ENCODE measurements around the gene PATJ.
"Not testable (repeated sequence)": the region's sequence is repeated elsewhere in the genome, so short reads cannot be mapped to it uniquely, and the experiment has no call there.

DNA sequence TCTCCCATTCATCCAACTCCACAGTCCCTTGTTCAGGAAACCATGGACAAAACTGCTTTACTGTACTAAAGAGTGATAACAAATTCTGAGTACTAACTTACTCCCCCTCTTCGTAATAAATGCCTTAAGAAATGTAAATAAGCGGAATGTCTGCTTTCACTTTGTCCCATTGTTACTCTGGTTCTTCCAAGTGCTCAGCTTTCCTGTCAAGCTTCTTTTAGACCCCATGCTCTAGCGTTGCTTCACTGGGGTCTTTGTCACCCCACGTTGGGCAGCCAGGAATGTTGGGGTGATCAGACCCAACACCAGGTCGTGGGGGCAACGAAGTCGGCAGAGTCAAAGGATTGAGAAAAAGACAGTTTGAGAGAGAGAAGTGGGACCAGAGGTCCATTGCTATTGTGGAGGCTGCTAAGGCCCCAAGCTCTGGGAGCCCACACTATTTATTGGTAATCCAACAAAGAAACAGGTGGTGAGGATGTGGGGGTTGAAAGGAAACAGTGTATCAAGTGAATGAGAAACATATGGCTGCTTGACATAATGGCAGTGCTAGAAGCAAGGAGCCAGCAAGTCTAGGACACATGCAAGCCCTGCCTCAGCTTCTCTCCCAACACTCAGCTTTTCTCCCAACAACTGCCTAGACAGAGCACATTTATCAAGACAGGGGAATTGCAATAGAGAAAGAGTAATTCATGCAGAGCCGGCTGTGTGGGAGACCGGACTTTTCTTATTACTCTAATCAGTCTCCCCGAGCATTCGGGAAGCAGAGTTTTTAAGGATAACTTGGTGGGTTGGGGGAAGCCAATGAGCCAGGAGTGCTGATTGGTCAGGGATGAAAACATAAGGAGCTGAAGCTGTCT is 441.1 kb downstream of the PATJ start:
- not testable (repeated sequence) for TF ChIP-seq POLR2A, POLR2AphosphoS5, TAF1, SPI1, POU2F2 (IDR thresholded peaks at IDR 0.05; ENCODE audit: low read depth, low read length)
